GM12864 (cell line): ENCODE measurements around the gene NFATC2.

Experiments
- DNase-seq: peaks from one replicate; pipeline ENCODE4 v3.0.0-alpha.2; 2011; ENCODE audit warnings: low read depth
- H3K4me3 ChIP-seq: 2 replicates; pipeline ENCODE4 v1.5.1; 2011; ENCODE audit warnings: mild to moderate bottlenecking, low read depth, low read length, control low read depth
- TF ChIP-seq, protein P1 (sequence below): IDR thresholded peaks from 2 replicates; pipeline ENCODE4 v1.5.1; 2011; ENCODE audit warnings: low read depth, mild to moderate bottlenecking, moderate library complexity, low read length, control low read depth, inconsistent platforms; ENCODE audit errors: missing control alignments

Gene NFATC2

DNA sequence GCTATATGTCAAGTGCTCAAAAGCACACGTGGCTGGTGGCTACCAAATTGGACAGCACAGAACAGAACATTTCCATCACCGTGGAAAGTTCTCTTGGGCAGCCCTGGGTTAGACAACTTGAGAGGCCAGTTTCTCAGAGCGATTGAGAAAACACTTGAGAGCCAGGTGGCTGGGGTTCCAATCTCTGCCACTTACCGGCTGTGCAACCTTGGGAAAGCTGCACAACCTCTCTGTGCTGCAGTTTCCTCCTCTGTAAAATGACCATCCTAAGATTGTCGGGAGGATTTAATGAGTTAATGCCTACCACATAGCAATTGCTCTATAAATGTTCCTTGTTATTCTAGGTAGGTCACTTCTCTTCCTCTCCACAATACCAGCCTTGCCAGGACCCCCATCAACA is 25.1 kb upstream of the NFATC2 start:
- H3K4me3 ChIP-seq = no peak overlapping the region
- TF ChIP-seq, protein P1, sequence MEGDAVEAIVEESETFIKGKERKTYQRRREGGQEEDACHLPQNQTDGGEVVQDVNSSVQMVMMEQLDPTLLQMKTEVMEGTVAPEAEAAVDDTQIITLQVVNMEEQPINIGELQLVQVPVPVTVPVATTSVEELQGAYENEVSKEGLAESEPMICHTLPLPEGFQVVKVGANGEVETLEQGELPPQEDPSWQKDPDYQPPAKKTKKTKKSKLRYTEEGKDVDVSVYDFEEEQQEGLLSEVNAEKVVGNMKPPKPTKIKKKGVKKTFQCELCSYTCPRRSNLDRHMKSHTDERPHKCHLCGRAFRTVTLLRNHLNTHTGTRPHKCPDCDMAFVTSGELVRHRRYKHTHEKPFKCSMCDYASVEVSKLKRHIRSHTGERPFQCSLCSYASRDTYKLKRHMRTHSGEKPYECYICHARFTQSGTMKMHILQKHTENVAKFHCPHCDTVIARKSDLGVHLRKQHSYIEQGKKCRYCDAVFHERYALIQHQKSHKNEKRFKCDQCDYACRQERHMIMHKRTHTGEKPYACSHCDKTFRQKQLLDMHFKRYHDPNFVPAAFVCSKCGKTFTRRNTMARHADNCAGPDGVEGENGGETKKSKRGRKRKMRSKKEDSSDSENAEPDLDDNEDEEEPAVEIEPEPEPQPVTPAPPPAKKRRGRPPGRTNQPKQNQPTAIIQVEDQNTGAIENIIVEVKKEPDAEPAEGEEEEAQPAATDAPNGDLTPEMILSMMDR = no peak
- no peak for DNase-seq

- no peak overlapping the region for H3K4me3 ChIP-seq
- no peak for DNase-seq
- TF ChIP-seq, protein P1 = no peak
Measured at GRCh38 chr20:51566594-51566993, 24.1 kb upstream of the NFATC2 start.

- H3K4me3 ChIP-seq = no peak overlapping the region
- TF ChIP-seq, protein P1 = no peak
- DNase-seq = no peak
Measured at GRCh38 chr20:51565298-51566144, 23.0 kb upstream of the NFATC2 start.

- TF ChIP-seq, protein P1 = no peak
- no peak overlapping the region for H3K4me3 ChIP-seq
- DNase-seq = no peak
Measured at GRCh38 chr20:51563486-51564332, 21.2 kb upstream of the NFATC2 start.

DNA sequence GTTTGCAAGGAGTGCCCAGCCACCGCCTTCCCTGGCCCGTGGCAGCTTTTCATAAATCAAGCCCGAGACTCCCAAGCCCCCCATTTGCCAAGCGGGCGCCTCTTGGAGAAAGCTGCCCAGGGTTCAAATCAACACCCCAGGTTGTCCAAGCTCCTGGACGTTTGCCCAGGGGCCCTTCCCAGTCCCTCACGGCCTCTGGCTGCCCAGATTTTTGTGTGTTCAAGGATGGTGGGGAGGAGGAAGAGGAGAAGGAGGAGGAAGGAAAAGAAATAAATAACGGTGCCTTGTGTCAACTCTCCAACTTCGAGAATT is 20.6 kb upstream of the NFATC2 start:
- DNase-seq = no peak
- H3K4me3 ChIP-seq = no peak overlapping the region
- TF ChIP-seq, protein P1 = no peak

- H3K4me3 ChIP-seq = no peak overlapping the region; the same call in 1 of the 2 replicates
- TF ChIP-seq, protein P1 = no peak
- no peak for DNase-seq
Measured at GRCh38 chr20:51562332-51563173, 20.0 kb upstream of the NFATC2 start.
